ENCODE measurements around the gene ZNRF1.

Gene ZNRF1

DNA sequence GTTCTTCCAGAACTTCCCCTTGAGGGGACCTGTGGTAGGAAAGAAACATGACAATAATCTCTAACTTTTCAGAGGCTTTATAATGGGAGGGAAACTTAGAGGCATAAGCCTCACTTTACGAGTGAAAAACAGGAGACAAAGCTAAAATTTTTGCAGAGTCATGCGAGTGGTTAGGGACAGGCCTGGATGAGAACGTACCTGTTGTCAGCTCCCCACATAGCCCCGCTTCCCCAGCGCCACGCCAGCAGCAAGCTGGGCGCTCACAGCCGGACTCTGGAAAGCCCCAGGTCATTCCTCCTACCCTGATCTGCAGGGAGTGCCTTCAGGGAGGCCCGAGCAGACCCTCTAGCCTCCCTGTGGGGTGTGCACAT is 64.1 kb downstream of the ZNRF1 start:
- DNase-seq, result no peak

DNA sequence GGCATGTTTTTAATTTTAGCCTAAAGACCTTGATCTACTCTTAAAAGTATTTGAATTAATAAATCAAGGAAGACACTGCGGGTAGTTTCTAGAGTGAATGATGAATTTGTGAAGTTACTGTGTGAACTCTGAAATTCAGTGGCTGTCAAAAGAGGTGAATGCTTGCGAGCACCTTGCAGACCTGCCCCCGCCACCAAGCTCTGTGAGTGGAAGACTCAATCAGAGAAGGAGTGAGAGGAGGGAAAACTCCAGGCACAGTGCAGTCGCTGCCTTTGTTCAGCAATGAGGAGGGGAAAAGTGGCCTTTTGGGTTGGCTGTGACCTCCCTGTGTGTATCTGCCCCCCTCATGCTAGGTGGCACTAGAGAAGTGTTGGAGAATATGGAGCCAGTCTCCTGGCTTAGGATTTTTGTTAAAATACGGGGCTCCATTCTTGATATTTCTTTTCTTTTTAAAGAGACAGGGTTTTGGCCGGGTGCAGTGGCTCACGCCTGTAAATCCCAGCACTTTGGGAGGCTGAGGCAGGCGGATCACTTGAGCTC is 64.8 kb downstream of the ZNRF1 start:
- DNase-seq, result no peak

DNA sequence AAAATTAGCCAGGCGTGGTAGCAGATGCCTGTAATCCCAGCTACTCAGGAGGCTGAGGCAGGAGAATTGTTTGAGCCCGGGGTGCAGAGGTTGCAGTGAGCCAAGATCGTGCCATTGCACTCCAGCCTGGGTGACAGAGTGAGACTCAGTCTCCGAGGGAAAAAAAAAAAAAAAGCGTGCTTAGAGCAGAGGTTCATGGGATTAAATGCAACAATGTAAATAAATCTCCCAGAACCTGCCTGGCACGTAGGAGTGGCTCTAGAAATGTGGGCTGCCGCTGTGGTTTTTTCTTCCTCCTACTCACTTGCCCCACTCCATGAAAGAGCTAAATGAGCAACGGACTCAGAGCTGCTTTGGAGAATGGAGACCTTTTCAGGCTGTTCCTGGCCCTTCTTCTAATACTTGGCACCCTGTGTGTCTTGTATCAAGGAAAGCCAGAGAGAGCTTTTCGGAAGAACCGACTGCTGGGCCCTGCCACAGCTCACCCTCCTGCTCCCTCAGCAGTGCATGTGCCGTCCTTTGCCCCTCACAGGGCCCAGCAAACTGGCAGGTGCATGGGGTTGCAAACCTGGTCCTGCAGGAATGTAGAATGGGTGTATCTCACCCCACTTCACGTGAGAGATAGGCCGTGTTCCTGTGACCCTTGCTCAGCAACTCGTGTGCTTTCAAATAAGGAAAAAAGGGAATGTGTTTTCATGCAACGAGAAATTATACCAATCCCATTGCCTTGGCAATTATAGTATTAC is 65.8 kb downstream of the ZNRF1 start:
- DNase-seq, result no peak

DNA sequence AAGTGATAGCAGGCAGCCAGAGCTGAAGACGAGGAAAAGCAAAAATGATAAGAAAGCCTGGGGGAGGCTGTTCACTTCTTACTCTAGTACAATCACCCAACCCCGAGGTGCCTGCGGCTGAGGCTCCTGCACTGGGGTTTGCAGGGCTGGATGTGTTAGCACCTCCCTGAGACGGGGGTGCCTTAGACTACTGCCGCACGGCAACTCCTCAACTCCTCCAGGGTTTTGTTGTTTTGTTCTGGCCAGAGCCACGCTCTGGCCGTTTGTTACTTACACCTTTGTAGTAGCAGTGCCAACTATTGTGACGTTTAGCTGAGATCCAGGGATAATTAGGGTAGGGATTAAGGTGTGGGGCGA is 66.3 kb downstream of the ZNRF1 start:
- no peak for DNase-seq

DNA sequence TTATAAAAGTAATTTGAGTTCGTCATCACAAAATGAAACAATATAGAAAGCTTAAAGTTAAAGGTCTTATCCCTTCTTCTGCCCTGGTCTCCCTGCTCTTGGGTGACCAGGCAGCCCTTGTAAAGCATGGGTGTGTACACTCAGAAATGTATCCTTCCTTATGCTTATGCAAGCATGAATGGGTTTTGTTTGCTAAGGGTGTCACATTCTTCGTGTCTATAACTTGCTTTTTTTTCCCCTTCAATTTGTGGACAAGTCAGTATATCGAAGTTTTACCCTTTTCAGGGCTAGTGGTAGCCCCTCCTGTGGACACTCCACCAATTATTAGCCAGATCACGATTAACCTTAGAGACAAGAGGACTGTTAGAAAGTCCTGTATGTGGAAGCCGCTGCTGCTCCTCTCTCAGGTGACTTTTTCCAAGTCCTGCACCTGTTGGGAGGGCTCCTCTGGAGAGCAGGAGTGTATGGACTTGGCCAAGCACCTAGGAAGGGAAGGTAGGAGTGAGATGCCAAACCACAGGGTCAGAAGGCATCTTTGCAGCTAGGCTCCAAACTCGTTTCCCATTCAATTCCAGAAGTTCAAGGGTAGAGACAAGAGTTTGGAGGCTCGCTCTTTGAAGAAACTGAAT is 66.8 kb downstream of the ZNRF1 start:
- no peak for DNase-seq

DNA sequence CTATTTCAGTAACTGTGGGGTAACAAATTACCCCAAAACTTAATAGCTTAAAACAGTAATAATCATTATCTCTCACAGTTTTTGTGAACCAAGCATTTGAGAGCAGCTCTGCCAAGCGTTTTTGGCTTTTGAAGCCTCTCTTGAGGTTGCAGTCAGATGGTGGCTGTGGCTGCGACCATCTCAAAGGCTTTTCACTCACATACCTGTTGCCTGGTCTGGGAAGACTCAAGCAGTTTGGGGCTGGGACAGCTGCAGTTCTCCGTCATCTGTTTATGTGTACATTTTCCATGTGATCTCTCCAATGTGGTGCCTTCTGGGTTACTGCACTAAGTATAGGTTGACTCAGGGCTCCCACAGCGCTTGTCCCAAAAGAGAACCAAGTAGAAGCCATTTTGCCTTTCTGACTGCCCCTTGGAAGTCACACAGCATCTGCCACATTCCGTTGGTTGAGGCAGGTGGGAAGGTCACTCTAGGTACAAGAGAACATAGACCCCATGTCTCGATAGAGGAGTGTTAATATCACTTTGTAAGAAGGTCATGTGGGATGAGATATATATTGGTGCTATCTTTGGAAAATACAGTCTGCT is 68.1 kb downstream of the ZNRF1 start:
- DNase-seq, result no peak

DNA sequence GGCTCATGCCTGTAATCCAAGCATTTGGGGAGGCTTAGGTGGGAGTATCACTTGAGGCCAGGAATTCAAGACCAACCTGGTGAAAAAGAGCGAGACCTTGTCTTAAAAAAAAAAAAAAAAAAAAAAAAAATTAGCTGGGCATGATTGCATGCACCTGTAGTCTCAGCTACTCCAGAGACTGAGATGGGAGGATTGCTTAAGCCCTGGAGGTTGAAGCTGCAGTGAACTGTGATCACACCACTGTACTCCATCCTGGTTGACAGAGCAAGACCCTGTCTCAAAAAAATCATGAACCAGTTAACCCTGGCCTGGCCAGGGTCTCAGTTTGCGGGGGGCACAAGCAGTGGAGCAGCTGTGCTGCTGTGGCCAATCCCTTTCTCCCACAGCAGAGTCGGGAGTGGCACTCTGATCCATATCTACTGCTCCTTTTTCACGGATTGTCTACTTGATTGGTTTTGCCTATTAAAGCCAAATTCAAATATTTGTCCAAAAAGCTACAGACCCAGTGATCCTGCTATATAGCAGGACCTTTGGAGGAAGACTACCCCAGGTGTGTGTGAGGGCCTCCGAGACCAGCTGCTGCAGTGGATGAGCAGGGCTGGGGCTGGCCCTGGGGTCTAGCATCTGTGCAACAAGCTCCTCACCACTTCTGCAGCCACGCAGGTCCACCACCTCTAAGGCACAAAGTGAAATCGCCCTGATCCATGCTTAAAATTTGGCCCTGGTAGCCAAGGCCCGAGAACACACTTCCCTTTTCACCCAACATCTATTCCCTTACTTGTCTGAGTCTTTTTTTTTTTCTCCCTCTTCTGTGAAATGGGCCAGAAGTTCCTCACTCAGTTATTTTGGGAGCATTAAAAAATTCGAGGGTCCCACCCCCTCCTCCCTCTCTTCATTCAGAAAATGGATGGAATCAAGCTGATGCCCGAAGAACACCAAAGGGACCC is 69.5 kb downstream of the ZNRF1 start:
- no peak for DNase-seq

DNA sequence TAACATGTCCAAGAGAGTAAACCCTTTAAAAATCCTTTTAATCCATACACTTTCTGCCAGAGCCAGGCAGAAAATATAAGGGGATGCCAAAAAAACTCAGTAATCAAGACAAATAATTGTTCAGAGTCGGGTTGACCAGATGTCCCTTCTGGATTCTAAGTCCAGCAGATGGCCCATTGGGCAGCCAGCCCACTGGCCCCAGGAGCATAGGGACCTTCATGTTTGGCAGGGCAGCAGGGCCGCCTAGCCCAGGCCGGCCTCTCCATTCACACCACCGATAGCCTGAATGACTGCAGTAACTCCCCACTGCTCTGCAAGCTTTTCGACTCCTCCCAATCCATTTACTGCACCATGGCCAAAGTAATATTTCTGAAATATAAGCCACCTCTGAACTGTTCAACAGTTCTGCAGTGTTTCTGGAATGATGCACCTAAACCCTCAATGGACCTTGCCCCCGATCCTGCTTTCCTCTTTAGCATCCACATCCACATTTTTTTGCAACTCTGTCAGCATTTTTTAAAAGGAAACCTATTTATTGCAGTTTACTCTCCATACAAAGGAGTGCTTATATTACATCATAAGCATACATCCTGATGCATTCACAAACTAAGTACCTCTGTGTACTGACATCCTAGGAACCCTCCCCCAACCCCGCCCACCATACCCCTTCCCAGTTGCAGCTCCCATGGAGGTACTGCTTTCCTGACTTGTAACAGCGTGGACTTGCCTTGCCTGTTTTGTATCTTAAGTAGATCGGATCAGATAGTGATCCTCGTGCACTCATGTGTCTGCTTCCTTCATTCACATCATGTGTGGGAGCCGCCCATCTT is 71.4 kb downstream of the ZNRF1 start:
- DNase-seq, result peak; percentile 51 to 76

DNA sequence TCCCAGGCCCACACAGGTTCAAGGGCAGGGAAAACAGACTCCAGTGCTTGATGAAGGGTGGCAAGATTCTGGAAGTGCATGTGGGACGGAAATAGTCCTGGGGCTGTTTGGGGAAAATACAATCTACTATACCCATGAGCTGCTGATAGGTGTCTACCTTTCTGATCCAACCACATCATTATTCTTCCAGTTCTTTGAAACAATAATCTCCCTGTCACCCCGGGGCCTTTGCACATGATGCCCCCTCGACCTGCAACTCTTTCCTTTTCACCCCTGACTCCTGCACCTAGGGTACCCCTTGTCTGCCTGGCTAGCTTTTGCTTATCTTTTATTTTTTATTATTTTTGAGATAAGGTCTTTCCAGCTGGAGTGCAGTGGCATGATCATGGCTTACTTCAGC is 72.8 kb downstream of the ZNRF1 start:
- DNase-seq, result no peak

DNA sequence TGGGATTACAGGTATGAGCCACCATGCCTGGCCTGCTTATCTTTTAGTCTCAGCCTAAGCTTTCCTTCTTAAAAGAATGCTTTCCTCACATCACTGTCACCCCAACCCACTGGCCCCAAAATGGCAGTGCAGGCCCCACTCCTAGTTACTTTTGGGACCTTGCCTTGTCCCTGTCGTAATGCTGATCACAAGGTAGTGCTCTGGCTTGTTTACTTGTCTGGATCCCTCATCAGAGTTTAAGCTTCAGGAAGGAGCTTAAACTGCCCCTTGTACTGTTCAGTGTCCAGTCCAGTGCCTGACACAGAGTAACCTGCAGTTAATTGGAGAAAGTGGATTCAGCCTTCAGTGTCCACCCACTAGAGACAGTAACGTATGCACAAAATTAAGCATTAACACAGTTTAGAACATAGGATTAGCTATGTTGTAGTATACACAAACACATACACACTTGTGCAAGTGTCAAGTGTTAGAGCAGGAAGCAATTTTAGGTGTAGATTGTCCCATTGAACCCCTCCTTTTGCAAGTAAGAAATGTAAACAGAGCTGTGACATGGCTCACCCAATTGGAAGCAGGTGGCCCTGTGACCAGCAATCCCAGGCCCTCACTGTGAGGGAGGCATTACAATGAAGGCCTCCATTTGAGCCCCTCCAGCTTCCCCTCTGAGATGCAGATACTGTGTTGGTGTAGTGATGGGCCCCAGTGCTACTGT is 73.6 kb downstream of the ZNRF1 start:
- no peak for DNase-seq

DNA sequence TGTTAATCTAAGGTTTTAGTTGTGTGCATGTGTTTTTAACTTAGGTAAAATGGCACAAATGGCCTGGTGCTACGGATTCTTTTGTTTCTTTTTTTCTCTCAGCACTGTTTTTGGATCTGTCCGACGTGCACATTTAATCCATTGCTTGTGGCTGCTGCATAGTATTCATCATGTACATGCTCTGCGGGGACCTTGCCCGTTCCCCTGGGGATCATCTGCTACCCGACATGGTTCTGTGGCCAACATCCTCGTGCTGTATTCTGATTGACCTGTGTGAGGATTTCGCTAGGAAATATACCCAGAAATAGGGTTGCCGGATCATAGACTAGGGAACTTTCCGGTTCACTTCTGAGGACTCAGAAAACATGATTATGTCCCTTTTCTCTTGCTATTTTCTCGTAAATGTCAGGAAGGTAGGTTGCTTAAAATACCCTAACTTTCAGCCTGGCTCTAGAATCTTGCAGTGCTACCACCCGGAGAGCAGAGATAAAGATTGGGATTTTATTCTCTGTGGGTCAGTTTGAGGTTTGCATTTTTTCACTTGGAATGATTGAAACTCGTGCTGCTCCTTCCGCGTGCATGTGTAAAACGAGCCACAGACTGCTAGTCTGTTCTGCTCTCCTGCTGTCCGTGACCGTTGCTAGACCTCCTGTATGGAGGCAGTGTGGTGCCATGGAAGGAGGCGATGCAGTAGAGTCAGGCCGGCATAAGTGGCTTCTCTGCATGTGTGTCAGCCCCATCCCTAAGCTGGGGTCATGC is 74.9 kb downstream of the ZNRF1 start:
- no peak for DNase-seq

DNA sequence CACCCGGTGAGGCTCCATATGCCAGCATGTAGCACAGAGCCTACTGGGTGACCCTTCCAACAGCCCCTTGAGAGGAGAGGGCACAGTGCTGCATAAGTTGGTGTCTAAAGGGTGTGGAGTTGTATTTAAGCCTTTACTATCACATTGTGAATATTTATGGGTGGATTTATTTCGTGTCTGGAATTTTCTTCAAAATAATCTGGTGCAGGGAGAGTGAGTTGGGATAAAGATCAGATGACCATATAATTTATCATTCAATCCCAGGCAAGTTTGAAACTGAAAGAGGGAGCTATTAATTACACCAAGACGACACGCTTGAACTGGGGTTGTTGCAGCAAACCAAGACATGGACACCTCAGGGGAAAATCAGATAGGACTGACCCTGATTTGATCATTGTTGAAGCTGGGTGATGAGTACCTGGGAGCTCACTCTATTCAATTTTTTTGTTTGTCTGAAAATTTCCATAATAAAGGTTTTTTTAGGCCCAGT is 75.5 kb downstream of the ZNRF1 start:
- DNase-seq, result no peak

DNA sequence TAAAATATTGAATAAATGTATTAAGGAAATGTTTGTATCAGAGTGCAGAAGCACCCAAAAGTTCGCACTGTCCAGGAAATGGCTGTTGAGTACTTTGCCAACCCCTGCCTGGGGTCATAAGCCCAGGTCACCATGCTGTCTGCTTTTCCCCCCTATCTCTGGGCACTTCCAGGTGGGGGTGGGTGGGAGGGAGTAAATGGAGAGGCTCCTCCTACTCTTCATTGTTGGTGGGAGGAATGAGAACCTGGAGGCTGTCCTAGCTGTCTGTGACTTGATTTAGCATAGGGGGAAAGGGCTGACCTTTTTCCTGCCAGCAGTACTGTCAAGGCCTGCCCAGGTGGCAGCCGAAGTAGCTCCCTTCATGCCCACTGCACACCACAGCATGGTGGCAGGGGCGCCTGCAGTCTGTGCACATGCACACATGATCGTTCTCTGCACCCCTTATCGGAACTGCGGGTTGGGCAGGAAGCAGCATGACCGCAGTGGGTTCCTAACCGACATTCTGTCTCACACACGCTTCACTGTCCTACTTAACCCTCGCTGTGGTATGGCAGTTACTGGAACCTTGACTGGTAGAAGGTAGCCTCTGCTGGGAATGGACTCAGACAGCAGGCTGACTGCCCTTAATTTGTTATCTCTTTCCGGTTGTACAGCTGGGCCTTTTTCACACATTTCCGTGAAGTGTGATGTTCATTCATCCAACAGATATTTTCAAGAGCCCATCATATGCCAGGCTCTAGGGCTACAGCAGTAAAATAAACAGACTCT is 76.3 kb downstream of the ZNRF1 start:
- DNase-seq, result peak; percentile 16 to 31

DNA sequence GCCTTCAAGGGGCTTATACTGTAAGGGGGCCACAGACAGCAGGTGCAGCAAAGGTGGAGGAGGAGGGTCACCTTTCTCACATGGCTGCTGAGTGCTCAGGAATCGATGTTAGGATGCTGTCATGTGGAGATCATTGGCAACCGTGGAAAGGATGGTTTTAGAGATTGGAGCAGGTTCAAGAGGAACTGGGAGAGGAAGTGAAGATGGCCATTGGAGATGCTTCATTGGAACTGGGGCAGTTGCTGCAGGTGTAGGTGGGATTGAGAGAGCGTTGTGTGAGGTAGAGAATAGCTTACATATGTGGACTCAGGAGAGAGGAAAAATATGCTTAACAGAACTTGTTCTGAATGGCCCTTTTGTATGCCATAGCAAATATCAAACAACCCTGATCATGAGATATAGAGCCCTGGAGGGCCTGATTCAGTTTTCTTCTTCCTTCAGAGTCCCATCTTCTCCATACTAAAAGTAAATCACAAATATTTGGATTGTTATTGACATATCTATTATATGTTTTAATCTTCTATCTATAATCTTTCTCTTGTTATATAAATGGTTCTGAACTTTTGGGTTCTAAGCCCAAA is 77.0 kb downstream of the ZNRF1 start:
- no peak for DNase-seq

DNA sequence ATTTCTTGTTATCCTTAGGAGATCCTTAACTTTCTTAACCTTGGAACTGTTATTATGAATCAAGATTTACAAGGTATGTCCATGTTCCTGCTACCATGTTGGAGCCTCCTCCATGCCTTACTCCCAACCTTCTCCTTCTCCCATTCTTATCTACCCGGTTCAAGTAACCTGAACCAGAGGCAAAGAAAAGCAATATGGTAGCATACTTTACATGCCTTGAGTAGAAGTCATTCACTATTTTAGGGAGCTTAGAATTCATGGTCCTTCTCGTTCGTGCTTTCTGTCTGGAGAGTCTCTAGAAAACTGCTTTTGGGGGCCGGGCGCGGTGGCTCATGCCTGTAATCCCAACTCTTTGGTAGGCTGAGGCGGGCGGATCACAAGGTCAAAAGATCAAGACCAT is 80.1 kb downstream of the ZNRF1 start:
- DNase-seq, result no peak

DNA sequence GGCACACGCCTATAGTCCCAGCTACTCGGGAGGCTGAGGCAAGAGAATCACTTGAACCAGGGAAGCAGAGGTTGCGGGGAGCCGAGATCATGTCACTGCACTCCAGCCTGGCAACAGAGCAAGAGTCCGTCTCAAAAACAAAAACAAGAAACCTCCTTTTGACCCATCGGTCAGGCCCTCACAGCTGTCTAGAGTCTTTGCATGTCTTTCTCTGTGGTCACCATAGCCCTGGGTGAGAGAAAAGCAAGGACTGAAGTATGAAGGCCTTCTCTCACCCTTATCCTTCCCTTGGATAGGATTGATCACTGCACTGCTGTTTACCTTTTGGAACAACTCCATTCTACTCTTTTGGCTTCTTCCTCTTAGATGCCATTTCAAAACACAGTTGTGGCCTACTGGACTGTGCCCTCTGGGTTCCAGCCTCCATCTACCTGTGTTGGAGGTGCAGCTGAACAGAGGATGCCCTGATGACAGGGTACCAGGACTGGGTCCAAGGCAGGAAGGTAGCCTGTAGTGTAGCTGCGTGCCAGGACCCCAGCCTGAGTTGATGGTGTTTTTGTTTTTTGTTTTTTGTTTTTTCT is 80.6 kb downstream of the ZNRF1 start:
- DNase-seq, result no peak

DNA sequence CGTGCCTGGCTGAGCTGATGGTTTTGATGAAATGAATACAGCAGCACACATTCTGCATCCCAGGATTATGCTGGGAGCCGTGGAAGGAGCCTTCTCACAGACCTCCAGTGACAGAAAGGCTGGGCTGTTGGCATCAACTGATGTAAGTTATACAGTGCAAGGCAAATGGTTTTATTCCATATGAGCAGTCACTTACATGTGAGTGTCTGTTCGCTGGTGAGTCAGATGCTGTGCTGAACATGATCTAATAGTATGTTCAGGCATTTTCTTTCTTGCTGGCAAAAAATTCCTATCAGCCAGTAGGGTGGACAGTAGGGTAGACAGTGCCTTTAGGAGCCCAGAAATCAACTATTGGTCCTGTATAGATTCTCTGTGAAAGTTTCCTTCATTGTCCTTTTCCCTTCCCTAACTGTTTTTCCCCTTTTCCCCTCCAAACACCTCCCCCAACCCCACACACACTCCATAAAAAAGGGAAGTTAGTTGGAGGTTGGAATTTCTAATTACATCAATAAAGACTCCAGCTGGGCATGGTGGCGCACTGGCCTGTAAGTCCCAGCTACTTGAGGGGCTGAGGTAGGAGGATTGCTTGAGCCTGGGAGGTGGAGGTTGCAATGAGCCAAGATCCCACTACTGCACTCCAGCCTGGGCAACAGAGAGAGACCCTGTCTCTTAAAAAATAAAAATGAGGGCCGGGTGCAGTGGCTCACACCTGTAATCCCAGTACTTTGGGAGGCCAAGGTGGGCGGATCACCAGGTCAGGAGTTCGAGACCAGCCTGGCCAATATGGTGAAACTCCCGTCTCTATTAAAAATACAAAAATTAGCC is 81.6 kb downstream of the ZNRF1 start:
- no peak for DNase-seq
